Neutrophil (primary cell): ENCODE measurements around the gene FGGY.

Source experiments
- H3K27ac ChIP-seq: fragments of 200-600 bp; sonication (generic); 2 replicates; pipeline ENCODE4 v1.5.1; 2016; ENCODE audit warnings: mild to moderate bottlenecking, moderate library complexity
- H3K27me3 ChIP-seq: fragments of 200-600 bp; sonication (generic); 2 replicates; pipeline ENCODE4 v1.6.0; 2016; ENCODE audit warnings: mild to moderate bottlenecking
- H3K36me3 ChIP-seq: fragments of 200-600 bp; sonication (generic); 2 replicates; pipeline ENCODE4 v1.5.1; 2017
- H3K4me1 ChIP-seq, 2 experiments: fragments of 200-600 bp in 1 of 2; sonication (generic) in 1 of 2; 1 replicate in 1 of 2; 2 replicates in 1 of 2; pipeline versions ENCODE4 v1.5.1 to v1.6.1; 2013 to 2016; ENCODE audit warnings: low read depth in 1 of 2, low read length in 1 of 2, mild to moderate bottlenecking in 1 of 2, moderate library complexity in 1 of 2; ENCODE audit not compliant: control insufficient read depth in 1 of 2, insufficient read depth in 1 of 2
- H3K4me3 ChIP-seq, 2 experiments: fragments of 200-600 bp in 1 of 2; sonication (generic) in 1 of 2; 1 replicate in 1 of 2; 2 replicates in 1 of 2; pipeline ENCODE4 v1.5.1; 2013 to 2016; ENCODE audit warnings: low read depth in 1 of 2, low read length in 1 of 2, mild to moderate bottlenecking in 1 of 2, moderate library complexity in 1 of 2
- H3K9me3 ChIP-seq: fragments of 200-600 bp; sonication (generic); 2 replicates; pipeline ENCODE4 v1.5.1; 2016
- CTCF ChIP-seq: fragments of 200-600 bp; sonication (generic); IDR thresholded peaks from 2 replicates; pipeline ENCODE4 v1.5.1; 2016; ENCODE audit warnings: antibody characterized with exemption

FGGY gene

GRCh38 chr1:59266927-59267293 is 30.0 kb upstream of the FGGY start:
- Histone ChIP-seq H3K27me3 (no peaks in the 10 kb centered on the region), H3K27ac (no peak overlapping the region), H3K4me3 (no peak overlapping the region), H3K4me1 (no peaks in the 10 kb centered on the region), H3K36me3 (no peaks in the 10 kb centered on the region), H3K9me3 (no peaks in the 10 kb centered on the region)
- TF ChIP-seq CTCF = no peak

- H3K27me3 ChIP-seq = no peaks in the 10 kb centered on the region
- H3K36me3 ChIP-seq = no peaks in the 10 kb centered on the region
- no peaks in the 10 kb centered on the region for H3K4me1 ChIP-seq
- H3K9me3 ChIP-seq = no peaks in the 10 kb centered on the region
- no peak overlapping the region for H3K4me3 ChIP-seq
- H3K27ac ChIP-seq = no peak overlapping the region
- no peak for TF ChIP-seq CTCF
These were observed 28.5 kb upstream of the FGGY start for GRCh38 chr1:59268406-59268805.

GRCh38 chr1:59271561-59272260 is 25.2 kb upstream of the FGGY start:
- H3K27ac ChIP-seq = no peak overlapping the region

GRCh38 chr1:59272507-59272906 is 24.4 kb upstream of the FGGY start:
- TF ChIP-seq CTCF = no peak
- no peaks in the 10 kb centered on the region for H3K4me1 ChIP-seq
- H3K36me3 ChIP-seq = no peaks in the 10 kb centered on the region
- H3K27ac ChIP-seq = no peak overlapping the region
- no peak overlapping the region for H3K4me3 ChIP-seq
- H3K27me3 ChIP-seq = no peaks in the 10 kb centered on the region
- no peaks in the 10 kb centered on the region for H3K9me3 ChIP-seq

More at GRCh38 chr1:59271561-59272260, 25.2 kb upstream of the FGGY start:
- Histone ChIP-seq H3K4me1 (no peaks in the 10 kb centered on the region), H3K27me3 (no peaks in the 10 kb centered on the region), H3K9me3 (no peaks in the 10 kb centered on the region), H3K4me3 (no peak overlapping the region), H3K36me3 (no peaks in the 10 kb centered on the region)
- TF ChIP-seq CTCF = no peak

- TF ChIP-seq CTCF = no peak
These were observed 20.4 kb upstream of the FGGY start for GRCh38 chr1:59276439-59276851.

More at GRCh38 chr1:59276439-59276851, 20.4 kb upstream of the FGGY start:
- Histone ChIP-seq H3K27me3 (no peaks in the 10 kb centered on the region), H3K4me3 (no peak overlapping the region), H3K4me1 (no peaks in the 10 kb centered on the region), H3K27ac (no peak overlapping the region), H3K9me3 (no peaks in the 10 kb centered on the region), H3K36me3 (no peaks in the 10 kb centered on the region)
